GM19452 (cell line): ENCODE data around the gene MAEL.

Experiments
- ATAC-seq: cut with Tn5 transposase; IDR thresholded peaks from one replicate; pipeline ENCODE4 v1.9.1; 2021; ENCODE audit not compliant: unreplicated experiment

MAEL gene

GRCh38 chr1:167054946-167055630, 66.0 kb downstream of the MAEL start:
- ATAC-seq: no peak

DNA sequence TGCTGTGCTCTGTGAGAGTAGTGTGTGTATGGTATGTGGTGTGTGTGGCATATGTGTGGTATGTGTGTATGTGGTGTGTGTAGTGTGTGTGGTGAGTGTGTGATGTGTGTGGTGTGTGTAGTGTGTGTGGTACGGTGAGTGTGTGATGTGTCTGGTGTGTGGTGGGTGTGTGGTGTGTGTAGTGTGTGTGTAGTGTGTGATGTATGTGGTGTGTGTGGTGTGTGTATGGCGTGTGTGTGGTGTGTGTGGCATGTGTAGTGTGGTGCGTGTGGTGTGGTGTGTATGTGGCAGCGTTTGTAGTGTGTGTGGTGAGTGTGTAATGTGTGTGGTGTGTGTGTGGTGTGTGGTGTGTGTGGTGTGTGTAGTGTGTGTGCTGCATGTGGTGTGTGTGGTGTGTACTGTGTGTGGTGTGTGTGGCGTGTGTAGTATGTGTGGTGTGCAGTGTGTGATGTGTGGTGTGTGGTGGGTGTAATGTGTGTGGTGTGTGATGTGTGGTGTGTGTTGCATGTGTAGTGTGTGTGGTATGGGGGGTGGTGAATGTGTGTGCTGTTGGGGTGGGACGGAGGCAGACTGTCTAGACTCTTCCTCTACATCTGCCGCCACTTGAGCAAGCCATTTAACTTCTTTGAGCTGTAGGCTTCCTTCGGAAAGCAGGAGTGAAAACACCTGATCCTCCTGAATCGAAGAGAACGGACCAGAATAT, 67.6 kb downstream of the MAEL start:
- peak; percentile 20 for ATAC-seq

- ATAC-seq: peak; percentile 52
Observed at GRCh38 chr1:167057241-167057688, 68.2 kb downstream of the MAEL start.

DNA sequence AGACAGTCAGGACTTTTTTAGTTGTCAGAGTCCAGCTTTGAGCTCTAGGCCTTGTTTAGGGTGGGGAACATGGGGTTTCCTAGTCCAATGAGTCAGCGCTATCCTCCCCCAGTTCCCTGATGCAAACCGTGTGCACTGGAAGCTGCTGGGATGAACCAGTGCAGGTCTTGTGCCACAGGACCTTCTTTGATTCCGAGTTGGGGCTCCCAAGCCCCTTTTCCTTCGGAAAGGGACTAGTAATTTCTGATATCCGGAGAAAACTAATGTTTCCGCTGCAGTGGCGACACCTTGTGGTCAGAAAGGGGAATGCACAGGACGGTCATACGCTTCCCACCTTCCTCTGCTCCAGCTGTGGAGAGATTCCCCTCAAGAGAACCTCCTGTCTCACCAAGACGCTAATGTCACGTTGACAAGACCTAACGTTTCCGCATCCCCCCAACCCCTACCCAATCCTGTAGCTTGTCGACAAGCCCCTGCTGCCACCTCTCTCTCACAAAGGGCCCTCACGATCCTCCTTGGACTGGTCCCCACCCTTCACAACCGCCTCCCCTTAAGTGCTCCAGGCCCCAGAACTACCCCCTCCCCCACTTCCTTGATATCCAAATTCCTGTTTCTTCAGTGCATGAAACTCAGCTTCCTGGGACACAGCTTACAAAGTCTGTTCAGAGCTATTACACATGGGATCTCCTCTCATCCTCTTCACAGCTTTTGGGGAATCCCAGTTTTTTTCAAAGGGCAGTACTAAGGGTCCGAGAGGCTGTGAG, 70.1 kb downstream of the MAEL start:
- no peak for ATAC-seq

- ATAC-seq: no peak
Observed at GRCh38 chr1:167059809-167060107, 70.7 kb downstream of the MAEL start.

DNA sequence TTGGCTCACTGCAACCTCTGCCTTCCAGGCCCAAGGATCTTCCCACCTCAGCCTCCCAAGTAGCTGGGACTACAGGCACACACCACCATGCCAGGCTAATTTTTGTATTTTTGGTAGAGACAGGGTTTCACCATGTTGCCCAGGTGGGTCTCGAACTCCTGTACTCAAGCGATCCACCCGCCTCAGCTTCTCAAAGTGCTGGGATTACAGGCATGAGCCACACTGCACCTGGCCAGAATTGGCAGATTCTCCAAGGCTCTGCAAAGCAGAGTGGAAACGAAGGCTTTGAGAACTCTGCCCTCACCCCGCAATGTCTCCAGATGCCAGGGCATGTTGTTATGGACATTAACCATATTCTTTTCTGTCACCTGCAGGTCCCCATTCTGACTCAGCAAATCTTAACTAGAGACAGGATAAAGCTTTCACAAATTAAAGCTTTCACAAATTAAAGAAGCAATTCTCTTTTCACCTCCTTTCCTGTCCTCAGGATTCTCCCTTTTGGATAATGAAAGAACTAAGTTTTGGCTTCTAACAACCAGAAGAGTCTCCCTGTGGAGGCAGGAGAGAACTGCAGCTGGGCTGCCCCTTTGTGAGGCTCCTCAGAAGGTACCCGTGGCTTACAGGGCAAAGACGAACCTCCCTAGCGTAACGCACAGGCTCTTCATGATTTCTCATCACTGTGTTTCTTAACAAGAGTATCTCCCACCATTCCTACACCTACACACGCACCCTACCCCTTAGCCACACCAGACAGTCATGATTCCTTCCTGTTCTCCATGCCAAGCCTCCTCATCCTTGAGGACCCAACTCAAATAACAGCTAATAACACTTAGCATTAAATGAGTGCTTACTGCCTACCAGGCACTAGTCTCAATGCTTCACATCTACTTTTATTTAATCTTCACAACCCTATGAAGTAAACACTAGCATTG, 71.3 kb downstream of the MAEL start:
- no peak for ATAC-seq

DNA sequence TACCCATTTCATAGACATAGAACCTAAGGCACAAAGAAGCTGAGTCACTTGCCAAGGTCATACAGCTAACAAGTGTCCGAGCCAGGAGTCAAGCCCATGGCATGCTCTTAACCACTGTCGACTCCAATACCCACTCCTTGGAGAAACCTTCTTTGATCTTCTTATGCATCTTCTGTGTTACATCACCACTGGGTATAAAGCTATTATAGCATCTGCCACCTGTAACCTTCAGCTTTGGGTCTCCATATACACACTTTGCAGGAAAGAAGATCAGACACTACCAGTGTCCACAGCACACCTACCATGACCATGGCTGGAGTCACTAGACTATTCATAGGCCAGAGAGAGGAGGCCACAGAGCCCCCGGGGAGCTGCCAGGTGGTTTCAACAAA, 72.0 kb downstream of the MAEL start:
- no peak for ATAC-seq

- ATAC-seq: no peak
Observed at GRCh38 chr1:167064621-167065020, 75.5 kb downstream of the MAEL start.

- no peak for ATAC-seq
Observed at GRCh38 chr1:167065471-167065870, 76.4 kb downstream of the MAEL start.

DNA sequence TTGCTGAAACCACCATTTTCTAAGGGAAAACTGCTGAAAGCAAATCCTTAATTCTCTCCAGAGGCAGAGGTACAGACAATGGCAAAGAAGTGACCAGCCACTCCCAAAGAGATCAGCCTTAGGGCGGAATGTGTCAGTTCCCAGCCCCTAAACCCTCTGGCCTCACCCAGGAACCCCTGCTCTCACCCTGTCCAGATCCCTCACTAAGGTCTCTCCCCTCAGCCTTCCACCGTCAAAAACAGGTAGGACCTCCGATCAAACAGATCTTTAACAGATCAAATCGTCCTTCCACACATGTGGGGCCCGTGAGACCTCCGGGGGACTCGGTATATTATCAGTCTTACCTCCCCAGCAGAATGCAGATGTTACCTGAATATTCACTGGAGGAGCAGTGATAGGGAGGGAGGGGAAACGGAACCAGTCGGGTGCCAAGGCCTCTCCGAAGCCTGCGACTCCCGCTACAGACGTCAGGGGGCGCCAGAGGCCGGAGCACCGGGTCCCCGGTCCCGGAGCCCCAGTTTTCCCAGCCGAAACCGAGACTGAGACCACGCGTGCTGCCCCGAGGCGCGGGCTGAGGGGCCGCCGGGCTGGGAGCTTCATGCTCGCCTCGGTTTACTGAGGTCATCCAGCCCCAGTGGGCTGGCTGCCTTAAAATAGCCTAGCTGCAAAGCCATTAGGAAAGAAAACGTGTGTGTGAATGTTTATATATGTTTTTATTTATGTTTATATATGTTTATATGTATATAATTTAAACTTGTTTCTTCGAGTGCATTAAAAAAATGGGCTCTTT, 77.4 kb downstream of the MAEL start:
- peak; percentile 95 for ATAC-seq

DNA sequence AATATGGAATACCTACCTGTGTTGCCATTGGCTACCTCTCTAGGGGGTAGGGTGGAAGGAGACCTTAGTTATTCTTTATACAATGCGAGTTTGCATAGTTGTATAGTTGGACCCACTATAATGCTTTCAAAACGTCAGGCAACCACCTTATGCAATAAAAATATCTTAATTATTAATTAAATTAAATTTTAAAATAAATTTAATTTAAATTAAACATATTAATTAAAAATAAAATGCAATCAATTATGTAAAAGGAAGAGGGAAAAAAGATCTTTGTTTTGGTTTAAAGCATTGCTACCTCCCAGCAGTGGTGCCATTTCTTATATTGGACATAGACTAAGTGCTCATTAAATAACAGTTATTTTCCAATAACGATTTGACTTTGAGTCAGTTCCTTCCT, 78.8 kb downstream of the MAEL start:
- ATAC-seq: no peak

- no peak for ATAC-seq
Observed at GRCh38 chr1:167068761-167069160, 79.7 kb downstream of the MAEL start.

DNA sequence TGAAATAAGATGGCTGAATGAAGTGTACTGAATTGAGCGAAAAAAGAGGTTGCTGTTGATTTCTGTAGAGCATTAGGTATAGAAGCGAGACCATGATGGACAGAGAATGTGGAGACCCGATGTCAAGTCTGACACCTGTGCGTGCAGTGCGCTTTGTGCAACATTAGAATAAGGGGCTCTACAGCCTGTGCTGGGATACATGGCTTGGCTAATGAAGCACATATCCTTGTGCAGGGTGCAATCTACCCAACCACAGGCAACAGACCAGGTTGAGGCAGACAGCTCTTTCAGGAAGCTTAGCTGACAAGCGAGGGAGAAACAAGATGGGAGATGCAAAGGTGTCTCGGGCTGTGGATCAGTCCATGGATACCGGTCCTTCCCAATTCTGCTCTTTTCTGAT, 82.2 kb downstream of the MAEL start:
- ATAC-seq: no peak
